H1 (cell line): ENCODE measurements around the gene COLEC11. TPM values are rescaled to one million over a fixed set of nuclear protein-coding genes. Genes with fewer than 3 reads are reported as not detected.

ENCODE experiments used
- CTCF ChIA-PET: fragments of 300-600 bp; sonication (Branson Sonifier 250); formaldehyde crosslinking; loops from one replicate; lab custom pipeline; 2021; ENCODE audit not compliant: partially characterized antibody; lab: Charles Lee
- POLR2A ChIA-PET: fragments of 300-600 bp; sonication (Branson Sonifier 250); formaldehyde crosslinking; loops from one replicate; lab custom pipeline; 2021; ENCODE audit warnings: inconsistent platforms; ENCODE audit not compliant: partially characterized antibody; lab: Charles Lee
- DNase-seq, 2 experiments: peaks; one replicate each; pipeline versions ENCODE4 v3.0.0 to v3.0.0-alpha.2; 2010 to 2022; ENCODE audit warnings: low spot score in 2 of 2, low read depth in 1 of 2, mixed read lengths in 1 of 2
- FAIRE-seq: peaks from 2 replicates; lab custom pipeline; 2011; peaks lifted over from hg19 to GRCh38; lab: Jason Lieb, UNC
- H2AFZ ChIP-seq: 2 replicates; pipeline ENCODE4 v1.8.1; 2012; ENCODE audit warnings: low read length, inconsistent platforms
- H2AK5ac ChIP-seq: 2 replicates; pipeline ENCODE4 v1.6.1; 2013; ENCODE audit warnings: low read depth, low read length
- H2BK120ac ChIP-seq: replicated peaks from 2 replicates; pipeline ENCODE3; 2013; ENCODE audit warnings: low read depth, low read length, inconsistent platforms
- H2BK12ac ChIP-seq: 2 replicates; pipeline ENCODE4 v1.6.1; 2013; ENCODE audit warnings: low read depth, low read length
- H2BK15ac ChIP-seq: 2 replicates; pipeline ENCODE4 v1.6.1; 2013; ENCODE audit warnings: low read length
- H2BK20ac ChIP-seq: 2 replicates; pipeline ENCODE4 v1.6.1; 2013; ENCODE audit warnings: low read length
- H2BK5ac ChIP-seq: 2 replicates; pipeline ENCODE4 v1.6.1; 2013; ENCODE audit warnings: low read depth, low read length
- H3K14ac ChIP-seq: 2 replicates; pipeline ENCODE4 v1.6.1; 2013; ENCODE audit warnings: inconsistent platforms; ENCODE audit not compliant: insufficient read length
- H3K18ac ChIP-seq: 2 replicates; pipeline ENCODE4 v1.6.1; 2013; ENCODE audit warnings: low read length; ENCODE audit errors: extremely low read depth
- H3K23ac ChIP-seq: 2 replicates; pipeline ENCODE4 v1.6.1; 2013; ENCODE audit warnings: inconsistent platforms; ENCODE audit not compliant: insufficient read length
- H3K23me2 ChIP-seq: 2 replicates; pipeline ENCODE4 v1.6.1; 2013; ENCODE audit warnings: low read depth, low read length
- H3K27ac ChIP-seq: 2 replicates; pipeline ENCODE4 v1.6.1; 2011; ENCODE audit warnings: low read depth, low read length, inconsistent platforms
- H3K27me3 ChIP-seq, 4 experiments: replicated peaks in 1 of 4; 1 replicate in 1 of 4; 2 replicates in 3 of 4; pipeline versions ENCODE4 v1.6.1 to v1.8.1; 2011 to 2013; ENCODE audit warnings: low read length in 3 of 4, mild to moderate bottlenecking in 3 of 4, inconsistent platforms in 2 of 4, mixed read lengths in 2 of 4, moderate library complexity in 1 of 4; ENCODE audit not compliant: control insufficient read depth in 3 of 4, insufficient read depth in 3 of 4; ENCODE audit errors: extremely low read depth in 1 of 4
- H3K36me3 ChIP-seq, 4 experiments: 2 replicates each; pipeline versions ENCODE4 v1.6.1 to v1.8.1; 2011 to 2013; ENCODE audit warnings: mild to moderate bottlenecking in 4 of 4, low read length in 3 of 4, moderate library complexity in 2 of 4, control low read depth in 1 of 4, inconsistent platforms in 1 of 4; ENCODE audit not compliant: insufficient read depth in 4 of 4, control insufficient read depth in 2 of 4
- H3K4ac ChIP-seq: replicated peaks from 2 replicates; pipeline ENCODE3; 2013; ENCODE audit warnings: low read length, low read depth, mixed read lengths, inconsistent platforms; ENCODE audit not compliant: insufficient read length
- H3K4me1 ChIP-seq, 4 experiments: replicated peaks in 1 of 4; 1 replicate in 1 of 4; 2 replicates in 3 of 4; pipeline versions ENCODE4 v1.6.1 to v1.8.1; 2011 to 2013; ENCODE audit warnings: low read length in 3 of 4, inconsistent platforms in 2 of 4, mixed read lengths in 1 of 4; ENCODE audit not compliant: insufficient read depth in 4 of 4, control insufficient read depth in 3 of 4
- H3K4me2 ChIP-seq, 2 experiments: 2 replicates each; pipeline versions ENCODE4 v1.6.1 to v1.8.1; 2011 to 2013; ENCODE audit warnings: low read depth in 2 of 2, low read length in 2 of 2, control low read depth in 1 of 2, inconsistent platforms in 1 of 2, mild to moderate bottlenecking in 1 of 2; ENCODE audit not compliant: insufficient read depth in 1 of 2
- H3K4me3 ChIP-seq, 4 experiments: fragments of 200-600, 300-600 bp in 1 of 4; sonication (generic), shearing (Covaris generic), sonication (Bioruptor Twin) in 1 of 4; 2 replicates each; pipeline versions ENCODE4 v1.5.1 to v1.8.1; 2011 to 2016; ENCODE audit warnings: low read length in 4 of 4, low read depth in 3 of 4, control low read depth in 2 of 4, inconsistent platforms in 2 of 4, mild to moderate bottlenecking in 2 of 4, mixed read lengths in 1 of 4, moderate library complexity in 1 of 4; ENCODE audit not compliant: insufficient read depth in 2 of 4; ENCODE audit errors: extremely low read depth in 1 of 4
- H3K56ac ChIP-seq: replicated peaks from 2 replicates; pipeline ENCODE3; 2013; ENCODE audit warnings: low read depth, mild to moderate bottlenecking, mixed read lengths, low read length, inconsistent platforms; ENCODE audit not compliant: insufficient read length
- H3K79me1 ChIP-seq: 2 replicates; pipeline ENCODE4 v1.6.1; 2013; ENCODE audit warnings: low read depth, low read length, control low read depth
- H3K79me2 ChIP-seq, 2 experiments: 2 replicates each; pipeline versions ENCODE4 v1.6.1 to v1.8.1; 2012 to 2013; ENCODE audit warnings: low read length in 2 of 2, mild to moderate bottlenecking in 2 of 2, inconsistent platforms in 1 of 2; ENCODE audit not compliant: insufficient read depth in 2 of 2, control insufficient read depth in 1 of 2
- H3K9ac ChIP-seq, 4 experiments: replicated peaks in 1 of 4; 1 replicate in 1 of 4; 2 replicates in 3 of 4; pipeline versions ENCODE4 v1.6.1 to v1.8.1; 2011 to 2013; ENCODE audit warnings: low read depth in 3 of 4, low read length in 3 of 4, control low read depth in 2 of 4, mild to moderate bottlenecking in 2 of 4, moderate library complexity in 2 of 4, inconsistent platforms in 1 of 4; ENCODE audit errors: extremely low read depth in 1 of 4
- H3K9me3 ChIP-seq, 2 experiments: 2 replicates each; pipeline versions ENCODE4 v1.6.1 to v1.8.1; 2012 to 2013; ENCODE audit warnings: mild to moderate bottlenecking in 2 of 2, moderate library complexity in 2 of 2, control low read depth in 1 of 2, inconsistent platforms in 1 of 2, low read depth in 1 of 2, low read length in 1 of 2, mixed read lengths in 1 of 2; ENCODE audit not compliant: insufficient read depth in 2 of 2
- H4K20me1 ChIP-seq, 2 experiments: replicated peaks in 1 of 2; 2 replicates each; pipeline versions ENCODE3 to v1.8.1; 2011 to 2013; ENCODE audit warnings: inconsistent platforms in 2 of 2, low read length in 2 of 2, mild to moderate bottlenecking in 1 of 2; ENCODE audit not compliant: insufficient read depth in 2 of 2, control insufficient read depth in 1 of 2
- H4K5ac ChIP-seq: 2 replicates; pipeline ENCODE4 v1.6.1; 2013; ENCODE audit warnings: low read length, low read depth, mixed read lengths, inconsistent platforms; ENCODE audit not compliant: insufficient read length
- H4K8ac ChIP-seq: 2 replicates; pipeline ENCODE4 v1.8.0; 2013; ENCODE audit warnings: mild to moderate bottlenecking, moderate library complexity, low read length, inconsistent platforms; ENCODE audit not compliant: insufficient read depth; ENCODE audit errors: extremely low read depth
- H4K91ac ChIP-seq: replicated peaks from 2 replicates; pipeline ENCODE3; 2013; ENCODE audit warnings: low read length, mixed read lengths, inconsistent platforms; ENCODE audit not compliant: insufficient read length
- ASH2L ChIP-seq: fragments of 200-600, 300-600 bp; sonication (generic); IDR thresholded peaks from one replicate; pipeline ENCODE4 v1.7.1; 2017; ENCODE audit warnings: low read length
- CEBPB ChIP-seq: IDR thresholded peaks from 2 replicates; pipeline ENCODE4 v1.6.1; 2012; ENCODE audit warnings: low read depth, low read length
- WGBS, 2 experiments: shearing (Covaris generic) in 1 of 2; methylation state at CpG; one replicate each; pipeline versions ENCODE4 v1.1.6 to v1.1.7; 2013 to 2015; ENCODE audit warnings: low lambda C conversion rate in 2 of 2, mixed read lengths in 2 of 2, inconsistent platforms in 1 of 2, low coverage in 1 of 2, missing lambda C conversion rate in 1 of 2; ENCODE audit not compliant: insufficient replicate concordance in 2 of 2, insufficient coverage in 1 of 2, insufficient read length in 1 of 2; ENCODE audit errors: extremely low coverage in 1 of 2, missing lambda C conversion rate in 1 of 2; 5-methylcytosine and 5-hydroxymethylcytosine counted together
- polyA plus RNA-seq, 7 experiments: library from polyadenylated mRNA; depleted of rRNA in 3 of 7; stranded (reverse) in 5 of 7; unstranded in 2 of 7; fragments of >200 nt in 5 of 7; fragments of 200-250 nt in 2 of 7; gene quantifications; 1 replicate in 5 of 7; 2 replicates in 1 of 7; 4 replicates in 1 of 7; pipeline versions ENCODE4 v1.2.1 to v1.2.3, GENCODE V29; 2011 to 2013; ENCODE audit warnings: missing spikeins in 2 of 7, mixed read lengths in 2 of 7
- total RNA-seq: library from RNA; stranded (reverse); fragmentation: NEBNext Ultra II Directional; extraction: Animal tissue kit (Norgen Biotek cat#: 25700); gene quantifications from 2 replicates; pipeline ENCODE4 v1.2.1, GENCODE V29; 2021

Gene COLEC11
- total and polyA plus RNA-seq, 2 of the 8 experiments (the other 6 are each of a cell fraction or from before 2014, with no cell fraction given): 0.47 to 0.80 TPM

- Histone ChIP-seq H2AK5ac (no peak overlapping the region), H3K36me3 (no peaks in the 10 kb centered on the region), H3K9me3 (no peaks in the 10 kb centered on the region), H2BK5ac (no peak overlapping the region), H3K9ac (no peak overlapping the region), H3K79me1 (no peaks in the 10 kb centered on the region), H2BK12ac (no peak overlapping the region), H3K79me2 (no peaks in the 10 kb centered on the region), H4K91ac (no peak overlapping the region), H3K23me2 (no peaks in the 10 kb centered on the region), H4K5ac (no peak overlapping the region)
- 87% methylated on average over 22 of the region's 22 CpGs; no CpG with 5 or more reads in 1 of the 2 experiments for WGBS, 2 experiments
- FAIRE-seq: no peak
- peak; percentile 64 for TF ChIP-seq CEBPB
- TF ChIP-seq ASH2L: no peak
- TF ChIP-seq, all 59 proteins: peak for 1
- Histone ChIP-seq H3K4ac (no peak overlapping the region), H4K20me1 (peaks cover 0 to 5% of the 10 kb centered on the region in 2 experiments), H2BK120ac (no peak overlapping the region), H2BK20ac (no peak overlapping the region), H3K27ac (no peak overlapping the region), H4K8ac (no peak overlapping the region), H2BK15ac (no peak overlapping the region), H3K18ac (no peak overlapping the region), H3K4me2 (no peak overlapping the region), H3K27me3 (no peaks in the 10 kb centered on the region), H3K56ac (no peak overlapping the region), H2AFZ (no peak overlapping the region), H3K14ac (no peak overlapping the region), H3K4me1 (no peaks in the 10 kb centered on the region), H3K23ac (no peak overlapping the region), H3K4me3 (no peak overlapping the region)
- DNase-seq: no peak
- CTCF ChIA-PET: interaction anchor here (0.9 to 1.2 kb wide), 2 partner anchors 30 to 62 kb away, joined by 3 read pairs; no protein-coding TSS in a partner anchor
- POLR2A ChIA-PET: interaction anchor here (0.9 to 1.7 kb wide), 5 partner anchors 13 to 23 kb away, joined by 3 to 5 read pairs (median 4); no protein-coding TSS in a partner anchor
These were observed 4.3 kb downstream of the COLEC11 start for GRCh38 chr2:3598912-3599854.
